Fibroblast of lung (primary cell): ENCODE data around the gene REEP2. TPM values are rescaled to one million over a fixed set of nuclear protein-coding genes. Genes with fewer than 3 reads are reported as not detected.

Experiments used
- DNase-seq, 2 donors: peaks; one replicate each; pipeline versions ENCODE4 v3.0.0 to v3.0.0-alpha.2; 2010; ENCODE audit warnings: low read depth in 2 of 2
- H2AFZ ChIP-seq: 2 replicates; pipeline ENCODE4 v1.5.1; 2012; ENCODE audit warnings: low read length, control low read depth, inconsistent platforms
- H3K27ac ChIP-seq: 2 replicates; pipeline ENCODE4 v1.5.1; 2011; ENCODE audit warnings: low read length, control low read depth; ENCODE audit not compliant: insufficient read depth
- H3K27me3 ChIP-seq: 2 replicates; pipeline ENCODE4 v1.5.1; 2011; ENCODE audit warnings: mild to moderate bottlenecking, low read length; ENCODE audit not compliant: control insufficient read depth, insufficient read depth
- H3K36me3 ChIP-seq: 2 replicates; pipeline ENCODE4 v1.5.1; 2011; ENCODE audit warnings: low read length; ENCODE audit not compliant: control insufficient read depth, insufficient read depth
- H3K4me1 ChIP-seq: 2 replicates; pipeline ENCODE4 v1.5.1; 2011; ENCODE audit warnings: low read length; ENCODE audit not compliant: control insufficient read depth, insufficient read depth; ENCODE audit errors: extremely low read depth
- H3K4me2 ChIP-seq: 2 replicates; pipeline ENCODE4 v1.5.1; 2011; ENCODE audit warnings: low read length, control low read depth; ENCODE audit not compliant: insufficient read depth; ENCODE audit errors: extremely low read depth
- H3K4me3 ChIP-seq, 4 experiments: fragments of 200-600 bp in 1 of 4; sonication (generic) in 1 of 4; replicated peaks in 1 of 4; 2 replicates each; pipeline ENCODE4 v1.5.1; 2011 to 2016; ENCODE audit warnings: low read length in 4 of 4, low read depth in 3 of 4, mild to moderate bottlenecking in 3 of 4, control low read depth in 2 of 4, inconsistent platforms in 1 of 4, mixed read lengths in 1 of 4; ENCODE audit not compliant: insufficient read depth in 1 of 4; ENCODE audit errors: control extremely low read depth in 1 of 4
- H3K79me2 ChIP-seq: 2 replicates; pipeline ENCODE4 v1.5.1; 2012; ENCODE audit warnings: mild to moderate bottlenecking, low read length, inconsistent platforms; ENCODE audit not compliant: control insufficient read depth, insufficient read depth
- H3K9ac ChIP-seq: 2 replicates; pipeline ENCODE4 v1.5.1; 2011; ENCODE audit warnings: mild to moderate bottlenecking, low read length, control low read depth; ENCODE audit not compliant: insufficient read depth
- H3K9me3 ChIP-seq: 2 replicates; pipeline ENCODE4 v1.5.1; 2012; ENCODE audit warnings: low read depth, low read length; ENCODE audit not compliant: control insufficient read depth, insufficient read depth
- H4K20me1 ChIP-seq: 2 replicates; pipeline ENCODE4 v1.5.1; 2011; ENCODE audit warnings: low read length; ENCODE audit not compliant: control insufficient read depth, insufficient read depth; ENCODE audit errors: extremely low read depth
- CTCF ChIP-seq, 2 donors: IDR thresholded peaks in 1 of 2; conservative IDR thresholded peaks in 1 of 2; 1 replicate in 1 of 2; 2 replicates in 1 of 2; pipeline ENCODE4 v1.5.1; 2011 to 2012; ENCODE audit warnings: low read length in 2 of 2, control low read depth in 1 of 2, inconsistent platforms in 1 of 2, low read depth in 1 of 2, mild to moderate bottlenecking in 1 of 2
- EZH2 ChIP-seq: IDR thresholded peaks from 2 replicates; pipeline ENCODE4 v1.5.1; 2012; ENCODE audit warnings: low read length, control low read depth, mild to moderate bottlenecking; ENCODE audit errors: missing control alignments
- polyA plus RNA-seq, 2 donors: library from polyadenylated mRNA; depleted of rRNA in 1 of 2; stranded (reverse) in 1 of 2; unstranded in 1 of 2; fragments of >200 nt; gene quantifications; 2 replicates each; pipeline ENCODE4 v1.2.1, GENCODE V29; 2011 to 2012; ENCODE audit warnings: missing spikeins in 1 of 2
- total RNA-seq: library from RNA; depleted of rRNA; stranded (reverse); fragments of >200 nt; gene quantifications from 2 replicates; pipeline ENCODE4 v1.2.1, GENCODE V29; 2014

REEP2 gene
- total and polyA plus RNA-seq, 2 donors (not counting 1 experiment from before 2014, with no cell fraction given), result 6.1 to 14.4 TPM

- H2AFZ ChIP-seq, result peak overlapping the region; percentile 60
- TF ChIP-seq CTCF (conservative IDR thresholded peaks at IDR 0.05 in 1 of 2, IDR thresholded peaks at IDR 0.05 in 1 of 2; ENCODE audit: low read depth in 1 of 2, low read length in 2 of 2), result no peak
- TF ChIP-seq EZH2, result no peak
Observed at GRCh38 chr5:138491284-138491648, 52.4 kb downstream of the REEP2 start.

GRCh38 chr5:138491669-138492559 lies 53.1 kb downstream of the REEP2 start:
- Histone ChIP-seq H3K4me2 (peak overlapping the region; percentile 93), H3K27ac (peak overlapping the region; percentile 77)
- TF ChIP-seq EZH2 (no peak), CTCF (conservative IDR thresholded peaks at IDR 0.05 in 1 of 2, IDR thresholded peaks at IDR 0.05 in 1 of 2; ENCODE audit: low read depth in 1 of 2, low read length in 2 of 2) (no peak)

More at GRCh38 chr5:138491284-138491648, 52.4 kb downstream of the REEP2 start:
- H3K9ac ChIP-seq, result peak overlapping the region; percentile 44
- no peaks in the 10 kb centered on the region for H3K27me3 ChIP-seq
- no peaks in the 10 kb centered on the region for H4K20me1 ChIP-seq
- no peaks in the 10 kb centered on the region for H3K9me3 ChIP-seq
- no peak for DNase-seq
- no peaks in the 10 kb centered on the region for H3K79me2 ChIP-seq
- no peak overlapping the region for H3K27ac ChIP-seq
- H3K4me2 ChIP-seq, result peak overlapping the region; percentile 84
- H3K36me3 ChIP-seq, result no peaks in the 10 kb centered on the region
- peak overlapping the region; percentile 45 to 61 (median 54) for H3K4me3 ChIP-seq
- H3K4me1 ChIP-seq, result peaks cover 10% of the 10 kb centered on the region

GRCh38 chr5:138492560-138493045 lies 53.7 kb downstream of the REEP2 start:
- Histone ChIP-seq H3K79me2 (no peaks in the 10 kb centered on the region), H4K20me1 (no peaks in the 10 kb centered on the region), H3K9ac (peak overlapping the region; percentile 74), H3K27me3 (no peaks in the 10 kb centered on the region), H2AFZ (peak overlapping the region; percentile 52), H3K4me2 (peak overlapping the region; percentile 93), H3K4me1 (peaks cover 10% of the 10 kb centered on the region), H3K4me3 (peak overlapping the region; percentile 36 to 66 (median 52)), H3K27ac (peak overlapping the region; percentile 77), H3K36me3 (no peaks in the 10 kb centered on the region), H3K9me3 (no peaks in the 10 kb centered on the region)
- TF ChIP-seq EZH2 (no peak), CTCF (conservative IDR thresholded peaks at IDR 0.05 in 1 of 2, IDR thresholded peaks at IDR 0.05 in 1 of 2; ENCODE audit: low read depth in 1 of 2, low read length in 2 of 2) (no peak)
- no peak for DNase-seq

More at GRCh38 chr5:138491669-138492559, 53.1 kb downstream of the REEP2 start:
- peak overlapping the region; percentile 45 to 66 (median 56) for H3K4me3 ChIP-seq
- peaks cover 10% of the 10 kb centered on the region for H3K4me1 ChIP-seq
- H3K27me3 ChIP-seq, result no peaks in the 10 kb centered on the region
- H3K79me2 ChIP-seq, result no peaks in the 10 kb centered on the region
- H3K36me3 ChIP-seq, result no peaks in the 10 kb centered on the region
- no peaks in the 10 kb centered on the region for H4K20me1 ChIP-seq
- no peaks in the 10 kb centered on the region for H3K9me3 ChIP-seq
- peak overlapping the region; percentile 60 for H2AFZ ChIP-seq
- DNase-seq, result peak; percentile 90 to 93
- H3K9ac ChIP-seq, result peak overlapping the region; percentile 74
